ENCODE measurements around the gene ELSPBP1. TPM values are rescaled to one million over a fixed set of nuclear protein-coding genes. Genes with fewer than 3 reads are reported as not detected.
"Not testable (repeated sequence)": the region's sequence is repeated elsewhere in the genome, so short reads cannot be mapped to it uniquely, and the experiment has no call there.

ELSPBP1 gene
- polyA plus RNA-seq, 3 donors, result 0.31 to 0.76 TPM; not detected in 1

DNA sequence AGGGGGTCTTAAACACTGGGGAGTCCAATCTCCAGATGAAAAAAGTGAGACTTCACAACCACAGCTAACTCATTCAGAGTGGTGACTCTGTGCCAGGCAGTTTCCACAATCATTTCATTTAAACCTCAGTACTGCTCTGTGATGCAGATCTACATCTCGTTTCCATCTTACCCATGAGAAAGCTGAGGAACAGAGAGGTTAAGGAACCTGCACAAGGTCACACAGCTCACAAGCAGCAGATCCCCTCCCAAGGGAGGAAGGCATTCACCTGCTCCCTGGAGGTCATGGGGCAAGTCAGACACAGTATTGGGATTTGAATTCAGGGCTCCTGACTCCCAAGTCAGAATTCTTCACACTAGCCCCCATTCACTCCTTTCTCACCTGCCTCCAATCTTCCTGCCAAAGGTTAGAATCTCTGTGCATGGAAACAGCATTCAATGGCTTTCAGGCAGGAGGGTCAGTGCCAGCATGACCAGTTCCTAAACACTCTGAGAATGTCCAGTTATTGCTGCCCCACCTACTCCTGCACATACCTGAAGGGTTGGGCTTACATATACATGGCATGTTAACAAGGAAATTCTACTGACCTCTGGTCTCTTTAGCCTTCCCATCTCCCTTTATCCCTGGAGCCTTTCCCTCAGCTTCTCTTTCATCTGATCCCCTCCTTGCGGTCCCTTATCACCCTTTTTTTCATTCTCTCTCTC lies 47.6 kb downstream of the ELSPBP1 start:
- no peak for DNase-seq (ENCODE audit: low read depth in 3 of 3, low spot score in 2 of 3)

DNA sequence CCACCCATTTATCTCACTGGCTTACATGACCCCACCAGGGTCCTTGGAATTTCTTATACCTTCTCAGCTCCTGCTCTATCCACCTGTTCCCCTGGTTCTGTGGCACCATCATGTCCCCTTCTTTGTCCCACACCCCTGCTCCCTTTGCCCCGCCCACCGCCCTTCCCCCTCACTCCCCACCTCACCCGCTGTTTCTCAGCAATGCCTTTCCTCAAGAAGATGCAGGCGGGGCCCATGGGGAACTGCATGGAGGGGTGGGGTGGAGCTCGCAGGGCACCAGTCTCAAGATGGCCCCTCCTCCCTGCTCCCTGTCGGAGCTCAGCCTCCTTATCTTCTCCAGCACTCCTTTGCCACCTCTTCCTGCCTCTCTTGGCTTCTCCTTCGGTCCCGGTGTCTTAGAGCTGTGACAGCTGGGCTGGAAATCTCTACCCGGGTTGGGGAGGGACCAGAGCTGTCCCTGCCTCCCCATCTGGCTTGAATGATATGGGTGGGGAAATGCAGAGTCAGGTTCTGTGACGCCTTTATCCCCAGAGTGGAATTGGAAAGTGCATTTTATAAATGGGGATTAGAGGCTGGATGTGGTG lies 49.3 kb downstream of the ELSPBP1 start, which contains the start of gene CABP5:
Gene CABP5, minus strand, starts transcription at position 405 of the 584 bp plus-strand sequence. Its CDS starts 157 bp downstream, at position 248.
- DNase-seq (ENCODE audit: low read depth in 3 of 3, low spot score in 2 of 3), result no peak

- DNase-seq (ENCODE audit: low read depth in 3 of 3, low spot score in 2 of 3), result no peak
These were observed 50.1 kb downstream of the ELSPBP1 start for GRCh38 chr19:48044561-48044960.

DNA sequence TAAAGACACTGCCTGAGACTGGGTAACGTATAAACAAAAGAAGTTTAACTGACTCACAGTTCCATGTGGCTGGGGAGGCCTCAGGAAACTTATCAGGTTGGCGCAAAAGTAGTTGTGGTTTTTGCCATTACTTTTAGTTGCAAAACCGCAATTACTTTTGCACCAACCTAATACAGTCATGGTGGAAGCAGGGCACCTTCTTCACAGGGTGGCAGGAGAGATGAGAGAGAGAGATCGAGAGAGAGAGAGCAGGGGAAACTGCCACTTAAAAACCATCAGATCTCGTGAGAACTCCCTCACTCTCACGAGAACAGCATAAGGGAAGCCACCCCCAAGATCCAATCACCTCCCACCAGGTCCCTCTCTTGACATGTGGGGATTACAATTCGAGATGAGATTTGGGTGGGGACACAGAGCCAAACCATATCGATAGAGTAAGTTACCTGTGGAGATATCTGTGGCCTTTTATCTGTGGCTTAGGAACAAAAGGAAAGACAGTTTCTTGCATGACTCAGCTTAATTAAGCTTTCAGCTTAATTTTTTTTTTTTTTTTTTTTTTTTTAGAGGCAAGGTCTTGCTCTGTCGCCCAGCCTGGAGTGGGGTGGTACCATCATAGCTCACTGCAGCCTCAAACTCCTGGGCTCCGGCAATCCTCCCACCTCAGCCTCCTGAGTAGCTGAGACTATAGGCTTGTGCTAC lies 57.1 kb downstream of the ELSPBP1 start:
- DNase-seq (ENCODE audit: low read depth in 3 of 3, low spot score in 2 of 3), result no peak

GRCh38 chr19:48053076-48053475 lies 58.6 kb downstream of the ELSPBP1 start:
- no peak for DNase-seq (ENCODE audit: low read depth in 3 of 3, low spot score in 2 of 3)

DNA sequence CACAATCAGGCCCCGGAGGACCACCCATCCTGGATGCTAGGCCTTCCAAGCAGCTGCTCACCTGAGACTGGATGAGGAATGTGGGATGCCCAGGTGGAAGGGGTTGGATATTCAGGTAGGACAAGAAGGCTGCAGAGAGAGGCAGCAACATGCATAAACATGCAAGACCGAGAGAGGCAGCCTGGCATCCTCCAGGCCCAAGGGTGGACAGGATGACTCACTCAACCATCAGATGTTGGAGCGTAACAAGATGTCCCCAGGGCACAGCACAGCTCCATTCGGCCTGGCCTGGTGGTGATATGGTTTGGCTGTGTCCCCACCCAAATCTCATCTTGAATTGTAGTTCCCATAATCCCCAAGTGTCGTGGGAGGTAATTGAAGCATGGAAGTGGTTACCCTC lies 59.4 kb downstream of the ELSPBP1 start:
- no peak for DNase-seq (ENCODE audit: low read depth in 3 of 3, low spot score in 2 of 3)

DNA sequence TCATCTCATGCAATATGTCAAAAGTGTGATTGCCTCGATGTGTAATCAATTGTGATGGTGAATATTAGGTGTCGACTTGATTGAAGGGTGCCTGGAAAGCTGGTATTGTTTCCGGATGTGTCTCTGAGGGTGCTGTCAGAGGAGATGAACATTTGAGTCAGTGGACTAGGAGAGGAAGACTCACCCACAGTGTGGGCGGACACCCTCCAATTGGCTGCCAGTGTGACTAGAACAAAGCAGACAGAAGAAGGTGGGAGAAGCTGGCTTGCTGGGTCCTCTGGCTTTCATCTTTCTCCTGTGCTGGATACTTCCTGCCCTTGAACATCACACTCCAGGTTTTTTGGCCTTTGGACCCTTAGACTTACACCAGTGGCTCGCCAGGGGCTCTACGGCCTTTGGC lies 64.9 kb downstream of the ELSPBP1 start:
- no peak for DNase-seq (ENCODE audit: low read depth in 3 of 3, low spot score in 2 of 3)

- DNase-seq (ENCODE audit: low read depth in 3 of 3, low spot score in 2 of 3), result no peak
These were observed 65.9 kb downstream of the ELSPBP1 start for GRCh38 chr19:48060381-48060780.

- no peak for DNase-seq (ENCODE audit: low read depth in 3 of 3, low spot score in 2 of 3)
These were observed 67.2 kb downstream of the ELSPBP1 start for GRCh38 chr19:48061401-48062344.

DNA sequence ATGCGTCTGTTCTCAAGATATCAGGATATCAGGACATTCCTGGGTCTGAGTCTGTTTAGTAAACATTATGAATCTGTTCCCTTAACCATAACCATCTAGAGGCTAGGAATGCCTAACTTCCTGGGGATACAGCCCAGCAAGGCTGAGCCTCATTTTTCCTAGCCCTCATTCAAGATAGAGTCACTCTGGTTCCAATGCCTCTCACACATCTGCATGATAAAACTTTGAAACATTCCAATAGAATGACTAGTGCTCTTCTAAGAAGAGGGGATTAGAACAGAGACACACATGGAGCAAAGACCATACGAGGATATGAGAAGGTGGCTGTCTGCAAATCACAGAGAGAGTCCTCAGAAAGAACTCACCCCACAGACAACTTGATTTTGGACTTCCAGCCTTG lies 70.1 kb downstream of the ELSPBP1 start:
- DNase-seq (ENCODE audit: low read depth in 3 of 3, low spot score in 2 of 3), result no peak

DNA sequence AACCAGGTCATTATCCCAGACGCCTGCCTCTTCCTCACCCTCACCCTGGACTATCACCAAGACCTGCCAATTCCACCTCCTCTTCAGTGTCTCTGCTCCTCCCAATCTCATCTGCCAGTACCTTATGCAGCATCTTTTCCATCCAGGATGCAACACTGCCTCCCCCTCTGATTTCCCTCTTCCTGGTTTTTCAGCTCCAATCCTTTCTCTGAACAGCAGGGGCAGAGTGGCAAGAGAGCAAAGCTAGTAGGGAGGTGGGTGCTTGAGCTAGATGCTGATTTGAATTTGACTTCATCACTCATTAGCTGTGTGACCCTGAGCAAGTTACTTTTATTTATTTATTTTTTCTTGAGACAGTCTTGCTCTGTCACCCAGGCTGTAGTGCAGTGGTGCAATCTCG lies 75.0 kb downstream of the ELSPBP1 start:
- no peak for DNase-seq (ENCODE audit: low read depth in 3 of 3, low spot score in 2 of 3)

DNA sequence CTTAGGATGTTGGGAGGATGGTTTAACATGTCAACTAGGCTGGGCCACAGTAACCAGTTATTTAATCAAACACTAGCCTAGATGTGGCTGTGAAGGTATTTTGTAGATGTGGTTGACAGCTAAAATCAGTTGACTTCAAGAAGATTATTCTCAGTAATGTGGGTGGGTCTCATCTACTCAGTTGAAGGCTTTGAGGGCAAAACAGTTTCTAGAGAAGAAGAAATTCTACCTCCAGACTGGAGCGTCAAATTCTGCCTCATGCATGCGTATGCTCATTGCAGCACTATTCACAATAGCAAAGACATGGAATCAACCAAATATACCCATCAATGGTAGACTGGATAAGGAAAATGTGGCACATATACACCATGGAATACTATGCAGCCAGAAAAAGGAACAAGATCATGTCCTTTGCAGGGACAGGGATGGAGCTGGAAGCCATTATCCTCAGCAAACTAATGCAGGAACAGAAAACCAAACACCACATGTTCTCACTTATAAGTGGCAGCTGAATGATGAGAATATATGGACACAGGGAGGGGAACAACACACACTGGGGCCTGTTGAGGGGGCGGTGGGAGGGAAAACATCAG lies 75.8 kb downstream of the ELSPBP1 start:
- not testable (repeated sequence) for DNase-seq (ENCODE audit: low read depth in 3 of 3, low spot score in 2 of 3)

Other genes starting within 250 kb of the ELSPBP1 start
- 100 to 1,000 TPM; 327 to 363 (median 362) TPM for gene NOP53, start 249.1 kb upstream of the ELSPBP1 start, polyA plus RNA-seq (ENCODE audit: insufficient read length in 3 of 3)
- 100 to 1,000 TPM; 113 to 135 (median 121) TPM for gene SELENOW, start 215.9 kb upstream of the ELSPBP1 start, polyA plus RNA-seq (ENCODE audit: insufficient read length in 3 of 3)
- not detected for gene TPRX1, start 190.1 kb upstream of the ELSPBP1 start, polyA plus RNA-seq (ENCODE audit: insufficient read length in 3 of 3)
- gene CRX, start 172.7 kb upstream of the ELSPBP1 start, polyA plus RNA-seq (ENCODE audit: insufficient read length in 3 of 3), result not detected
- gene TPRX2, start 135.4 kb upstream of the ELSPBP1 start, polyA plus RNA-seq (ENCODE audit: insufficient read length in 3 of 3), result not detected
- gene SULT2A1, start 108.3 kb upstream of the ELSPBP1 start, polyA plus RNA-seq (ENCODE audit: insufficient read length in 3 of 3), result under 1 TPM in 2 of 3 donors, not detected in 1; 0.10 to 0.33 TPM
- gene BSPH1, start 2.5 kb upstream of the ELSPBP1 start, polyA plus RNA-seq (ENCODE audit: insufficient read length in 3 of 3), result not detected
- gene CABP5, start 49.4 kb downstream of the ELSPBP1 start, polyA plus RNA-seq (ENCODE audit: insufficient read length in 3 of 3), result not detected
- gene PLA2G4C, start 116.2 kb downstream of the ELSPBP1 start, polyA plus RNA-seq (ENCODE audit: insufficient read length in 3 of 3), result 1 to 10 TPM; 5.0 to 6.8 (median 6.4) TPM
- gene LIG1, start 175.7 kb downstream of the ELSPBP1 start, polyA plus RNA-seq (ENCODE audit: insufficient read length in 3 of 3), result 10 to 100 TPM; 55.5 to 62.1 (median 58.0) TPM
- gene ZSWIM9, start 176.0 kb downstream of the ELSPBP1 start, polyA plus RNA-seq (ENCODE audit: insufficient read length in 3 of 3), result 10 to 100 TPM in 1 of 3 donors, 1 to 10 TPM in 2; 9.5 to 10.5 (median 9.9) TPM

Measured in right renal cortex interstitium (tissue), 3 donors.